Left hindlimb (tissue), 1 donor: Measurements from ENCODE around the gene PKHD1.

Experiments used
- DNase-seq: peaks from one replicate; pipeline ENCODE4 v3.0.0-alpha.2; 2018

PKHD1 gene

DNA sequence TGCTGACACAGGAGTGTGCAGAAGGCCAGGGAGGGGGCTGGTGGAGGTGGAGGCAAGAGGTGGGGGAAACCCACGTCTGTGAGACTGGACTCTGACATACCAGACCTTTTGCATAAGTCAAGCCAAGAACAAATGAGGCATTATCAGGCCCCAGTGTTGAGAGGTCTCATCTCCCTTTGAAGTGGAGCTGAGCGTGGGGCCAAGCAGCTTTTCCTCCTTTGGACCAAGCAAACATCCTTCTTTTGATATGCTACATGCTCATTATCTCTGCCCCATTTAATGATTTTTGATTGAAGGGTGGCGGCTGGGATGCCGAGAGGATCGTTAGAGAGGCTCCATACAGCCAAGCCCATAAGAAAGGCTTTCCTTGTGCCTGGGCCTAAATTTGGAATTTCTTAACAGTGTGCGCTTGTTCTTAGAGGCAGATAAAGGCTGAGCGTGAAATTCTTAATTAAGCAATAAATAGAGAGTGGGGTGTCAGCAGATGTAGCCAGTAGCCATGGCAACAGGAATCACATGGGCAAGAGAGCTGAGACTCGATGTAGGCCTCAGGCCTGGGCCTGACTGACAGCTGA lies 244.5 kb downstream of the PKHD1 start:
- DNase-seq, result peak; percentile 23

DNA sequence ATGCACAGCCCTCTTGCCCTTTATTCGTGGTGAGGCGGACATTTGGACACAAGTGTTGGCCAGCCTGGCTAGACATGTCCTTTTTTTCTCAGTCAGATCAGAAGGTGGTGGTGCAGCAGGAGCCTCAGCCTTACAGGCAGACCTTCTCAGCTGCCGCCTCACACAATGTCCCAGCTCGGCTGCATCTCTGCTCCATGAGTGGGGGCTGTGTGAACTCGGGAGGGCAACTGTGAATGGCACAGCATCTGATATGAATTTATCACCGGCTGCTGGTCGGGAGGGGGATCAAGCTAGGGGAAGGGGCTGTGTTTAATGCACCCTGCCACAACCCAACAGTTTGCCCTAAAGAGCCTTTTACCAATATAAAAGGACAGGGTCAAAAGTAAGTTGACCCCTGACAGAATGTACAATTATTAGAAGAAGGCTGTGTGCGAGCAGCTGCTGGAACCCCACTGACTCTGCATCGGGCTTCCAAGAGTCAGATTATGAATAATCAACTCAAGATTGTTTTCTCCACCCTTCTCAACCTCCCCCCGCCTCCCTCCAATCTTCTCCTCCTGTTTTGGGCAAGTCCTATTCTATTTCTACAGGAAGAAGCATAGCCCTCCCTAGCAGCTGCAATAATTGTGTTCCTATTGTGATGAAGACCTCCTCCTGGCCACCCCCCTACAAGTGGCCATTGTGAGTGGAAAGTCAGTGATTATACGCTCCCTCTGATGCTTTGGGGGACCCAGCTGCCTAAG lies 245.2 kb downstream of the PKHD1 start:
- DNase-seq, result no peak

DNA sequence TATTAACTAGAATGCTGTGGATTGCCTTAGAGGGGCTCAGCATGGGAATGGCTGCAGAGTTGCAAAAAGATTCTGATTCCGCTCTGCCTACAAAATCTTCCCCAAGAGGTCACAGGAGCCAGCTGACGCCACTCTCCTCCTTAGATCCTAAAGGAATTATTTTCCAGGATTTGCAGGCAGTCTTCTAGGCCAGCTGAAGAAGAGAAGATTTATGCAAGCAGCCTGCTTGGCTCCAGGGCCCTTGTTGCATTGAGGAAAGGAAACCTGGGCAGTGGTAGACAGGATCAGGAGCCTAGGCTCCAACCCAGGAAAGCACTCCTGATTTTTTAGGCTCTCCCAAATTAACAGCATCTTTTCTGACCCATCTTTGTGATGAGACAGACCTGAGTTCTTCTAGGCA lies 245.8 kb downstream of the PKHD1 start:
- no peak for DNase-seq

DNA sequence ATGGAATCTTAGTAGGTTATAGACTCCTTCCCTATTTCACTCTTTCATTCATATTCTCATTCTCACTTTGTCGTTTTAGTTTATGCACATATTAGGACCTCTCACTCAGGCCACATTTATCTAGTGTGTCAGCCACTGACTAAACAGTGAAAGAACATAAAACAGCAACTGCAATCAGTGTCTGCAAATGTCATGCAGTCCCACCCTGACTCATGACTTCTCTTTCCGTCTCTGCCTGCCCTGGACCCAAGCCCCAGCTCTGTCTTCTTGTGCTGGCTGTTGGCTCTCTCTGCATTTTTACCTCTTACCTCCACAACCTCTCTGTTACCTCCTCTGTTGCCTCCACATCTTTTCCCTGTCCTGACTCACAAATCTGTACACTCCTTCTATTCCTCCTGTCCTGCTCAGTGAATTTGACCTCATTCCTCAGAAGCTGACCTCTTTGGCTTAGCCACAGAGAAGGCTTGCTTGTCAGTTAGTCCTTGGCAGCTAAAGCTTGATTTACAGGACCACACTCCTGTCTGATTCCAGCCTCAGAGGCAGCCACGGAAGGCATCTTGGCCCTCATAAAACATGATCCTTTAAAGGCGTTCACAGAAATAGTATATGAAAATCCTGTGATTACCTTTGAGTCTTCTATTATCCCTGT lies 247.6 kb downstream of the PKHD1 start:
- no peak for DNase-seq

DNA sequence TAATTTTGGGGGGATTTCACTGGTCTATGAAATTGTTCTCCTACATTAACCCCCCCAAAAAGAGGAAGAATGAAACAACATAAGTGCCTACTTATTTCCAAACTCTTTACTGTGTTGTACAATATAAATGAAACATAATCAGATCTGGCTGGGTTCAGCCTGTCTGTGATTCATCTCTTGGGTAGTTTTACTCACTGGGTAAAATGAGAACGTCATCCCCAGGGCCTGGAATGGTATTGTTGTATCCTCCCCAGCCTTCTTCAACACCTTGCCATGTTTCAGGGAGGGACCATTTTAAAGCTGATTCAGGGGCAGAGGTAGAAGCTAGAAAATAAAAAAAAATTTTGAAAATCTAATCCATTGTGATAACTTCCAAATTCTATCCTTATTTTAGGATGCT lies 256.7 kb downstream of the PKHD1 start:
- DNase-seq, result no peak

DNA sequence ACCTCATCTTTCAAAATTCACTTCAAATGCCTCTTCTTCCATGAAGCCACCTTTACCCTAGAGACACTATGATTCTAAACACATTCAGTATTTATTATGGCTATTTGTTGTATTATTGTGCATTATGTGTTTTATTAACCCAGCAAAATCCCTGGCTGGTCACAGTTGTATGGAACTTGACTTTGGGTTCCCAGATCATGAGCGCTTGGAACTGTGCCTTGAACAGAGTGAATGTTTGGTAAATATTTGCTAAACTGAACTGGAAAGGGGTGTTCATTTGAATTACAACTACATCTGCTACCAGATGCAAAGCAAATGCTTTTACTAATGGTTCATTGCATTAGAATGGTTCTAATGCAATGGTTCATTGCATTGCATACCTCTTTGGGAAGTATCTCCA lies 259.8 kb downstream of the PKHD1 start:
- DNase-seq, result no peak

DNA sequence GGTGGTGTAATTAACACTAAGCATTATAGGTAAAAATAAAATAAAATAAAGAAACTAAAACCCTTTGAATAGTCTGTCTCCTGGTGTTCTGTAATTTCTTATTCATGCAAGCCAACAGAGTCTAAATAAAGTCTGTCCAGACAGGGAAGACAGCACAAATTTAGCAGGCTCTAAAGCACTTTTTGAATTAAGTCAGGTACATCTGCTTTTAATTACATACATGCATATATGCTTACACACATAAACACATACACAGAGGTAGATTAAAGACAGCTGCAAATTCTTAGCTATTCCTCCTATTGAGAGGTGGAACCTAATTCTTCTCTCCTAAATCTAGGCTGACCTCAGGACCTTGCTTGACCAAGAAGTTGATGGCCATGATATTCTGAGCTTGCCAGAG lies 262.5 kb downstream of the PKHD1 start:
- DNase-seq, result no peak

DNA sequence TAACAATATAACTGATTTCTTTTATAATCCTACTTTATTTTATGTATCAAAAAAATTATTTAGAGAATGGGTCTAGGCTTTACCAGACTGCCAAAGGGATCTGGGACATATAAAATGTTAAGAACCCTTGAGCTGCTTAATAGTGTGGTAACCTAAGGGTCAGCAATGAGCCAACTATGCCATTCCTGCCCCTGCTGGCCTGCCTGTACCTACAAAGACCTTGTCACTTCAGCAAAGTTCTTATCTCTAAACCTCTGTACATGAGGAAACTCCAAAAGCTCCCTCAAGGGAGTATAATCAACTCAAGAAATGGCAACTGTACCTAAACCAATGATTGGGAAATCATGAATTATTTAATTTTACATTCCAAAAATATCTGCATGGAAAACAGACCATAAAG lies 266.9 kb downstream of the PKHD1 start:
- no peak for DNase-seq

DNA sequence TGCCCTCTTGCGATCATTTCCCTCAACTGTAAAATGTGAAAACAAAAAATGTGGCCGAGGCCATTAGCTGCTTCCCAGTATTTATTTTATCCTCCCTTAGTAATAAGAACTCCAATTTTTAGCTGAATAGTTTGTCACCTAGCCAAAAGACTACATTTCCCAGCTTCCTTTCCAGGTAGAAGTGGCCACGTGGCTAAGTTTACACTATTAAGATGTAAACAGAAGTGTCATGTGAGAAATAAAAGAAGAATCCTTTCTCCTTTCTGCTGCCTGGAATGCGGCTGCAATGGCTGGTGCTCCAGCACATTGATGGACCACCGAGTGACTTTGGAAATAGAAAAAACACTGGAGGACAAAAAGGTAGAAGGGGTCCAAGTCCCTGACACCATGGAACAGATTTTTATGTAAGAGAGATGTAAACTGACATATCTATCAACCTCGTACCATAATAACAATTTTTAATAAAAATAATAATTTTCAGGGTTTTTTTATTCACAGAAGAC lies 268.8 kb downstream of the PKHD1 start:
- no peak for DNase-seq

DNA sequence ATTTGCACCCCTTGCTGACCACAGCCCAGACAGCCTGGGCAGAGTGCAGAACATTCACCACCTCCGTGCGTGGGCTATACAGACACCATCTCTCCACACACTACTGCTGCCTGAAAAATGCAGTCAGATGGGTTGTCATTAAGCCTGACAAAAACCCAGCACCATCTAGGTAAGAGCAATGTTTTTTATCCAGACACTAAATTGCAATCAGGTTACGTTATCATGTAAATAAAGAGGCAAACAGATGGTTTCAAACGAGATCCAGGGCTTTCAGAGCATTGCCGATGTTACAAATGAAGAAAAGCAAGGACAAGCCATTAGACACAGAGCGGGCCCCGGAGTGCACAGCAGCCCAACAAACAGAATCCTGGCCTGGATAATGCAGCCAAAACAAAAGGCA lies 269.6 kb downstream of the PKHD1 start:
- DNase-seq, result no peak

DNA sequence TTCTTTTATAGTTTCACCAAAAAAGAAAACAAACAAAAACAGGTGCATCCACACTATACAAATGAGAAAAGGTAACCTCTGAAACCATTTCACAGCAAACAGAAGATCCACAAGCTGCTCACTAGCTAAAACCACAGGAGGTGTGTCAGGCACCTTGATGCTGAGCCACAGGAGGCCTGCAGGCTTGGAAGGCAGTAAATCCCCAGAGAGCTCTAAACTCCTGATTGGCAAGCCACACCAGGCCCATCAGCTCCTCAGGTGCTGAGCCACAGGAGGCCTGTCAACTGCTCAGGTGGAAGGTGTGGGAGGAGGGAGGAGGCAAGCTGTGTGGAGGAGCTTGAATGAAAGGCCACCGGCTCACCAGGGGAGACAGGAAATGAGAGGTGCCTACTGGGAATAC lies 273.0 kb downstream of the PKHD1 start:
- no peak for DNase-seq

DNA sequence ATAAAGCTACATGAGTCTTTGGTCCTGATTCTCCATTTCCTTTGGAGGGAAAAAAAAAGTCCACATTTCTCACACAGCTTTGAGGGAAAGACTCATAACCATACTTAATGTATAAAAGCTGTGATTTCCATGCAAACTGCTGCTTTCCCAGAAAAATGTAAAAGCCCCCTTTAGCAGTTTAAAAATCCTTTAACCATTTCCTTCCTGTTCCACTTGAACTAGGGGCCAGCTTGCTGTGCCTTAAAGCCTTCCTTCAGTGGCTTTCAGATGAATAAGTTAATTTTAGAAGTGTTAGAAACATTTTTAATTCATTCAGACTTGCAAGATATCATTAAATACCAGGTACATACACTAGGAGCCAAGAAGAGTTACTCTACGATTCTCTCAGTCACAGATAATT lies 273.5 kb downstream of the PKHD1 start:
- no peak for DNase-seq

DNA sequence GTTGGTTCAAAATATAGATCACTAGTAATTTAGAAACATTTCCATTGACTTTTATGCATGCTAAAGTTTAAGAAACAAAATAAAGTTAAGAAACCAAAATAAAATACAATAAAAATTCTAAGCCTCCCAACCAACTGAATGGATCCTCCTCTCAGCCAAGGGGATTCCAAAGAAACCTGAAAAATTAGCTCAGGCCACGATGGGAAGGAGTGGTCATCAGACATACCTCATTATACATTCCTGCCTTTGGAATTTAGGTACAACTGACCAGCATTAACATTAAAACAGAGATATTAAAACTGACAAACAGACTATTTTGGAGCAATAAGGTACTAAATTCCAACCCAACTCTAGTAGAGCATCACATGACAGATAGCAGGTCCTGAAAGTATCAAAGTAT lies 275.2 kb downstream of the PKHD1 start:
- DNase-seq, result no peak

DNA sequence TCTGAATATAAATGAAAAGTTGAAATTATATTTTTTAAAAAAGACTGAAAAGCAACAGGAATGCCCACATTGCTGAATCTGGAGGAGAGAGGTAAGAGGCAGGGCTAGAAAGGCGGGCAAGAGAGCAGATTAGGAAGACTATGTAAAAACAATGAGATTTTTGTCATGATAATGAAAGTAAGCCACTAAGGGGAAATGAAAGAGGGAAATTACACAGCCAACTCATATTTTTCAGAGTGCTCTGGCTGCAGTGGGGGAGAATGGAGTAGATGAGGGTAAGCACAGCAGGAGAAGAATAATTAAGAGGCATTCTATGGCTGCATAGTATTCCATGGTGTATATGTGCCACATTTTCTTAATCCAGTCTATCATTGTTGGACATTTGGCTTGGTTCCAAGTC lies 281.9 kb downstream of the PKHD1 start:
- DNase-seq, result no peak

DNA sequence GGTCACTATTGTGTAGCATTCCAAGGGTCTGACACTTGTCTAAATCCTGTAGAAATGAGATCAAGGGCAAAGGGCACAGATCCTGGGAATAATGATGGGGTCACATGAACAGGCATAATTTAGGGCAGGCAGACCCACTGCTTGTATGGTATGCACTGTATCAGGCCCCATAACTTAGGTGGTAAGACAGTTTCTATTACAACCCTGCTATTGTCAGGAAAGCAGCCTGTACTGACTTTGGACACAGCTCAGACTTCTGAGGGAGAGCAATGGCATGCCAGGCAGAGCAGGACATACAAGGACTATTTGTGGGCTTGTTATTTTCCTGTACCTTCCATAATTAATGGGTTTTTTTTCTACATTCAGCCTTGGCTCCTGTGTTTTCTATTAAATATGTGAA lies 286.8 kb downstream of the PKHD1 start:
- DNase-seq, result no peak

DNA sequence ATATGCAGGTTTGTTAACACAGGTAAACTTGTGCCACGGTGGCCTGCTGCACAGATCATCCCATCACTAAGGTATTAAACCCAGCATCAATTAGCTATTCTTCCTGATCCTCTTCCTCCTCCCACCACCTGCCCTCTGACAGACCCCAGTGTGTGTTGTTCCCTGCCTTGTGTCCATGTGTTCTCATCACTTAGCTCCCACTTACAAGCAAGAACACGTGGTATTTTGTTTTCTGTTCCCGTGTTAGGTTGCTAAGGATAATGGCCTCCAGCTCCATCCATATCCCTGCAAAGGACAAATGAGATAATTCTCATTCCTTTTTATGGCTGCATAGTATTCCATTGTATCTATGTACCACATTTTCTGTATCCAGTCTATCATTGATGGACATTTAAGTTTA lies 294.0 kb downstream of the PKHD1 start:
- no peak for DNase-seq

DNA sequence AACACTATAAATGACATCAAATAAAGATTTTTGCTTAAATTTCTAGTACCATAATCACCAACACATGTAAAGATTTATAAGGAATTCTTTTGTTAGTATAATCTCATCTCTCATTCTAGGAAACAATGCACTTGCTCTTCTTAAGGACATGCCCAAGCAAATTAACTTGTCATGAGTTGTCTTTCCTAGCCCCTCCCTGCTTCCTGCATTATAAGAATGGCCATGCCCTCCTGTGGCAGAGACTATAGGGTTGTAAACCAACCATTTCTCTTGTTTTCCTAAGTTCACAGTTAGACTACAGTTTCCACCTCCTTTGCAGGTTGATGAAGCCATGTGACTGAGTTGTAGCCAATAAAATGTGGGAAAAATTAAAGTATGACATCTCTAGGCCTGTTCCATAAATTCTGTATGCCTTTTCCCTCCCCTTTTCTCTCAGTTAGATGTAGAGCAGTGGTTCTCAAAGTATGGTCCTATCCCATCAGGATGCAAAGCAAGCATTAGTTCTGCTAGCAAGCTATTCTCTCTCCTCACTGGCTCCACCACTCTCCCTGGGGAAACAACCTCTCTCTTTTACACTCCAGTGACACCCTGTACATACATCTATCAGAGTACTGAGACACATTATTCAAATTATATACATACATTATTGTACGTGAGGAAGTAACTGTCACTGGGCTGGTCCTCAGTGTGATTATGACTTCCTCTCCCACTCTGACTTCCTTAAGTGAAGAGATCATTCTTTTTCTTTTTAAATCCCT lies 295.0 kb downstream of the PKHD1 start:
- DNase-seq, result no peak

DNA sequence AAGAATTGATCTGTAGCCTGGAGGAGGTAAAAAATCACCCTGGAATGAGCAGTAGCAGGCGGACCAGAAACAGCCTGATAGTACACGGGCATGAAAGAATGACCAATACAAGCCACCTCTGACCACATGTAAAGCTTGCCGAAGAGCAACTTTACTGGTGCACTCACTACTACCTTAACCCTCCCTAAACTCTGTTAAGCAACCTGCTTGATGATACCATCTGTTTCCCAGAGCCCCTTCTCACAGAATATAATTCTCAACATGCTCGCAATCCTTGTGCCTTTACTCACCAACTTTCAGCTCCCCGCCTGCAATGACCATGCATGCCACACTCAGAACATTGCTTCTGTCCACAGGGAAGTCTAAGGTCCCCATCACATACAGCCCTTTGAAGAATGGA lies 296.5 kb downstream of the PKHD1 start:
- no peak for DNase-seq

DNA sequence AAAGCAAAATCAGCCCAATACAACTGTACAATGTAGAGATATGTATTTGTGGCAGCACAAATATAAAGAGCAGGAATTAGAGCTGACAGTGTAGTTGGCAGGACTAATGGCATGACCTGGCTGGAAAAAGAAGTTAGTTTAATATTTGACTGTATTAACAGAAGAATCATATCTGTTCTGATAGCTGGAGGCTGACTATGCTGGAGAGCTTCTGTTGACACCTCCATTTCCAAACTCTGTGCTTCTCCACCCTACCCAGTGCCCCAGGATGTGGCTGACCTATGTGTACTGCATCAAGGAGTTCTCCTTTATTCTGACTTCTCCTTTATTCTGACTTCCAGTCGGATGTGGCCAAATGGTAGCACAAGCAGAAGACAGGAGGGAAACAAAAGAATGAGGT lies 299.3 kb downstream of the PKHD1 start:
- DNase-seq, result no peak

DNA sequence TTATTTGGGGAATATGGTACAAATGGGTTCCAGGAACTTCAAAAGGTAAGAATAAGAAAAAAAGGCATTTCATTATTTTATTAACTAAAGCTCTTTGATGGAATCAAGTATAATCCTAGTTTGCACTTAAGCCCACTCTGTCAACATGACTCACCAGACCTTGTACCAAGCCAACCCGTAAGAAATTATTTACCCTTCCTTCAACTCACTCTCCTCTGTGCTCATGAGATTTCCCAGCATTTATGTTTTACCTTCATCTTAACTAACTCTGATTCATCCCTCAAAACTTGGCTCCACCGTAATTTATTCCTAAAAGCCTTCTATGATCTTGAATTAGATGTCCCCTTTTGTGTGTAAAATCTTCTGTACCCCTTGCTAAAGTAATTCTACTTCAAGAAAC lies 308.7 kb downstream of the PKHD1 start:
- DNase-seq, result no peak

DNA sequence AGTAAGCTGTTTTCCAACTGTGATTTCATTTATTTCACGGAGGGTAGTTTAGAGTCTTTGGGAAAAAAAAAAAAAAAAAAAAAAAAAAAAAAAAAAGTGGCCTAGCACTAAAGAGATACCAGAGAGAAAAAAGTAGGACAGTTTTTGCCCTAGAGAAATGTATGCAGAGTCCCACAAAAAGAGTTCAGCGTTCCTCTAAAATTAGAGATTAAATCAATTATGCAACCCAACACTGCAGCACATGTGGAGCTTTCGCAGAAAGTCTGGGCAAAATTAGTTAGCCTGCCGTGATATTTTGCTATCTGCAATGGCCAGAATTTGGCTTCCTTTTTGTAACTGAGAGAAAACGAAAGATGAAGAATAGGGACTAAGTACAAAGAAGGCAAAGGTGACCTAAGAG lies 309.8 kb downstream of the PKHD1 start:
- no peak for DNase-seq

DNA sequence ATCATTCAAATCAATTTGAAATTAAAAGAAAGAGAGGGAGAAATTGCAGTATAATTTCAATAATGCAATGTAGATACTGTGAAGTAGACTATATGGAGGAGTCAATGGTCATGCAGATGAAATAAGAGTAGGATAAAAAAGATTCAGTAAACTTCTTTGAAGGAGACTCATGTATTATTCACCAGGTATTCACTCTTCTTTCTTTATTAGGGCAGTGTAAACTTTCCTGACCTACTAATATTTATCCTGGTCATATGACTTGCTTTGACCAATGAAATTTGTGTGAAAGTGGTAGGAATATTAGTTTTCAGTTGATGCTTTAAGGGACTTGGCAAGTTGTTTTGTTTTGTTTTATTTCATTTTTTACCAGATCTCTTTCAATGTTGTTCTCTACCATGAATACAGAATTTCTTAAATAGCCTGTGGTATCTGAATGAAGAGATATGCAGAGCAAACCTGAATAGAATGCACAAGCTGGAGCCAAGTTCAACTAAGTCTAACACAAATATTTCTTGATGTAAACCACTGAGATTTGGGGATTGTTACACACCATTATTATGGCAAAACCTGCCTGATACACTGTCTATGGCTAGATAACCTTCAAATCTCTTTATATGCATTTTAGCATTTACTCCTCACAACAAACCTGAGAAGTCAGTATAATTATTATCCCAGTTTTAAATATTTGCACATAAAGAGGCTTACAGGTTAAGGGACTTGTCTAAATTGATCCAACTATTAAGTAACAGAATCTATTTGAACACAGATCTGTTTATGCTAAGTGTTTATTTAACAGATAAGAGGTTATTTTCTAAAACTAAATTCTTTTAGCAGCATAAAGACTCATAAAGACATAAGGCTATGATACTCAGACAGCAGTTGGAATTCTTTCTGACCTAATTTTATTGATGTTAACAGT lies 311.2 kb downstream of the PKHD1 start:
- no peak for DNase-seq

DNA sequence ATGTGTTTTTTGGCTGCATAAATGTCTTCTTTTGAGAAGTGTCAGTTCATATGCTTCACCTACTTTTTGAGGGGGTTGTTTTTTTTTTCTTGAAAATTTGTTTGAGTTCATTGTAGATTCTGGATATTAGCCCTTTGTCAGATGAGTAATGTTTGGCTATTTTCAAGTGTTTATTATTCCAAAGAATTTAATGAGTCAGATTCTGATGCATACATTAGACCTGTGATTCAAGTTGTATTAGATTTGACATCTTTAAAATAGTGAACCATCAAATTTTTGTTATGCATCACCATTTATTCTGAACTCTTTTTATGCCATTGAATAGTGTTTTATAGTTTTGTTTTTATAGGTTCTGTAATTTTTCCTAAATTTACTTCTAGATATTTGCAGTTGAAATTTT lies 319.3 kb downstream of the PKHD1 start:
- DNase-seq, result no peak
